ENCODE data around the gene MEOX1.

GRCh38 chr17:43710101-43710500 is 48.4 kb upstream of the MEOX1 start:
- TF ChIP-seq POLR2AphosphoS5 (IDR thresholded peaks at IDR 0.05) (no peak), CTCF (IDR thresholded peaks at IDR 0.05) (no peak), POLR2A (IDR thresholded peaks at IDR 0.05) (no peak), EP300 (IDR thresholded peaks at IDR 0.05) (no peak)
